Mucosa of stomach (tissue), 1 donor: ENCODE measurements around the gene DGKI.

Experiments used
- H3K27me3 ChIP-seq: one replicate; pipeline ENCODE4 v1.7.0; 2013; ENCODE audit warnings: mild to moderate bottlenecking, low read length; ENCODE audit not compliant: control insufficient read depth, insufficient read depth
- H3K36me3 ChIP-seq: one replicate; pipeline ENCODE4 v1.7.0; 2013; ENCODE audit warnings: low read length; ENCODE audit not compliant: control insufficient read depth, insufficient read depth
- H3K4me1 ChIP-seq: one replicate; pipeline ENCODE4 v1.7.0; 2013; ENCODE audit warnings: mild to moderate bottlenecking, low read length; ENCODE audit not compliant: control insufficient read depth, insufficient read depth
- H3K4me3 ChIP-seq: one replicate; pipeline ENCODE4 v1.7.0; 2013; ENCODE audit warnings: low read length
- H3K9ac ChIP-seq: one replicate; pipeline ENCODE4 v1.7.0; 2013; ENCODE audit warnings: mild to moderate bottlenecking, low read length, moderate library complexity
- H3K9me3 ChIP-seq: one replicate; pipeline ENCODE4 v1.7.0; 2013; ENCODE audit warnings: mild to moderate bottlenecking, low read length, moderate library complexity; ENCODE audit not compliant: control insufficient read depth
- donor health status: Pancreatic carcinoma.

DGKI gene

GRCh38 chr7:137668404-137668803 is 178.4 kb downstream of the DGKI start:
- H3K4me3 ChIP-seq: no peak overlapping the region
- H3K9ac ChIP-seq: no peak overlapping the region
- H3K4me1 ChIP-seq: no peaks in the 10 kb centered on the region
- no peaks in the 10 kb centered on the region for H3K9me3 ChIP-seq
- no peaks in the 10 kb centered on the region for H3K27me3 ChIP-seq
- H3K36me3 ChIP-seq: no peaks in the 10 kb centered on the region

GRCh38 chr7:137667633-137668387 is 179.0 kb downstream of the DGKI start:
- Histone ChIP-seq H3K4me3 (no peak overlapping the region), H3K27me3 (no peaks in the 10 kb centered on the region), H3K4me1 (no peaks in the 10 kb centered on the region), H3K9me3 (no peaks in the 10 kb centered on the region), H3K9ac (no peak overlapping the region), H3K36me3 (no peaks in the 10 kb centered on the region)

GRCh38 chr7:137664846-137665245 is 181.9 kb downstream of the DGKI start:
- Histone ChIP-seq H3K4me1 (no peaks in the 10 kb centered on the region), H3K27me3 (no peaks in the 10 kb centered on the region), H3K4me3 (no peak overlapping the region), H3K9me3 (no peaks in the 10 kb centered on the region), H3K9ac (no peak overlapping the region), H3K36me3 (no peaks in the 10 kb centered on the region)

- Histone ChIP-seq H3K4me3 (no peak overlapping the region), H3K4me1 (no peaks in the 10 kb centered on the region), H3K9me3 (no peaks in the 10 kb centered on the region)
Measured at GRCh38 chr7:137661634-137662033, 185.1 kb downstream of the DGKI start.

GRCh38 chr7:137658190-137658900 is 188.4 kb downstream of the DGKI start:
- no peaks in the 10 kb centered on the region for H3K27me3 ChIP-seq
- H3K36me3 ChIP-seq: no peaks in the 10 kb centered on the region
- no peak overlapping the region for H3K4me3 ChIP-seq
- H3K9me3 ChIP-seq: no peaks in the 10 kb centered on the region
- no peak overlapping the region for H3K9ac ChIP-seq
- no peaks in the 10 kb centered on the region for H3K4me1 ChIP-seq

More at GRCh38 chr7:137661634-137662033, 185.1 kb downstream of the DGKI start:
- Histone ChIP-seq H3K9ac (no peak overlapping the region), H3K27me3 (no peaks in the 10 kb centered on the region), H3K36me3 (no peaks in the 10 kb centered on the region)

GRCh38 chr7:137657476-137658189 is 189.1 kb downstream of the DGKI start:
- no peaks in the 10 kb centered on the region for H3K4me1 ChIP-seq
- H3K9me3 ChIP-seq: no peaks in the 10 kb centered on the region
- no peaks in the 10 kb centered on the region for H3K36me3 ChIP-seq
- H3K4me3 ChIP-seq: no peak overlapping the region
- no peaks in the 10 kb centered on the region for H3K27me3 ChIP-seq
- no peak overlapping the region for H3K9ac ChIP-seq

- Histone ChIP-seq H3K4me1 (no peaks in the 10 kb centered on the region), H3K27me3 (no peaks in the 10 kb centered on the region), H3K9me3 (no peaks in the 10 kb centered on the region)
Measured at GRCh38 chr7:137656850-137657232, 189.9 kb downstream of the DGKI start.

GRCh38 chr7:137656227-137656849 is 190.4 kb downstream of the DGKI start:
- Histone ChIP-seq H3K4me3 (no peak overlapping the region), H3K36me3 (no peaks in the 10 kb centered on the region), H3K4me1 (no peaks in the 10 kb centered on the region), H3K9me3 (no peaks in the 10 kb centered on the region), H3K27me3 (no peaks in the 10 kb centered on the region), H3K9ac (no peak overlapping the region)

More at GRCh38 chr7:137656850-137657232, 189.9 kb downstream of the DGKI start:
- Histone ChIP-seq H3K9ac (no peak overlapping the region), H3K36me3 (no peaks in the 10 kb centered on the region), H3K4me3 (no peak overlapping the region)

- no peak overlapping the region for H3K4me3 ChIP-seq
- H3K36me3 ChIP-seq: no peaks in the 10 kb centered on the region
- H3K9me3 ChIP-seq: no peaks in the 10 kb centered on the region
- no peaks in the 10 kb centered on the region for H3K27me3 ChIP-seq
- H3K9ac ChIP-seq: no peak overlapping the region
- no peaks in the 10 kb centered on the region for H3K4me1 ChIP-seq
Measured at GRCh38 chr7:137655804-137656203, 191.0 kb downstream of the DGKI start.

GRCh38 chr7:137652721-137653120 is 194.1 kb downstream of the DGKI start:
- no peak overlapping the region for H3K4me3 ChIP-seq
- H3K9ac ChIP-seq: no peak overlapping the region
- H3K36me3 ChIP-seq: no peaks in the 10 kb centered on the region
- H3K9me3 ChIP-seq: no peaks in the 10 kb centered on the region
- no peaks in the 10 kb centered on the region for H3K27me3 ChIP-seq
- no peaks in the 10 kb centered on the region for H3K4me1 ChIP-seq

- Histone ChIP-seq H3K9ac (no peak overlapping the region), H3K27me3 (no peaks in the 10 kb centered on the region), H3K36me3 (no peaks in the 10 kb centered on the region), H3K4me1 (no peaks in the 10 kb centered on the region), H3K9me3 (no peaks in the 10 kb centered on the region), H3K4me3 (no peak overlapping the region)
Measured at GRCh38 chr7:137647905-137648565, 198.7 kb downstream of the DGKI start.
